HepG2 (cell line): Measurements from ENCODE around the gene POLD3. TPM values are rescaled to one million over a fixed set of nuclear protein-coding genes. Genes with fewer than 3 reads are reported as not detected.
A peak's percentile ranks its signal among the peaks of the same experiment; 100 is the strongest.

Experiments used
- ARID4A ChIP-seq: sonication (generic); formaldehyde crosslinking; IDR thresholded peaks from 2 replicates; pipeline ENCODE4 v1.5.0; 2020; ENCODE audit warnings: mild to moderate bottlenecking, missing genetic modification reagents, borderline replicate concordance
- ATF7 ChIP-seq, 2 experiments: fragments of 450-650 bp in 1 of 2; sonication (generic) in 1 of 2; formaldehyde crosslinking in 1 of 2; IDR thresholded peaks; 2 replicates each; pipeline versions ENCODE4 v1.4.0 to v1.6.1; 2016 to 2020; ENCODE audit warnings: antibody characterized with exemption in 1 of 2, mild to moderate bottlenecking in 1 of 2, missing genetic modification reagents in 1 of 2
- KMT2A ChIP-seq: sonication (generic); formaldehyde crosslinking; IDR thresholded peaks from 2 replicates; pipeline ENCODE4 v1.4.0; 2020; ENCODE audit warnings: missing genetic modification reagents
- NFYB ChIP-seq: sonication (generic); formaldehyde crosslinking; IDR thresholded peaks from 2 replicates; pipeline ENCODE4 v1.4.0; 2020; ENCODE audit warnings: missing genetic modification reagents
- POLR2A ChIP-seq, 2 experiments: IDR thresholded peaks; 2 replicates each; pipeline ENCODE4 v1.6.1; 2011; ENCODE audit warnings: low read depth in 2 of 2, low read length in 2 of 2, mild to moderate bottlenecking in 1 of 2, moderate library complexity in 1 of 2; ENCODE audit not compliant: insufficient read depth in 1 of 2
- PRDM10 ChIP-seq: sonication (generic); formaldehyde crosslinking; IDR thresholded peaks from 2 replicates; pipeline ENCODE4 v1.4.0; 2020; ENCODE audit warnings: low read depth, missing genetic modification reagents
- PRMT3 ChIP-seq: sonication (generic); formaldehyde crosslinking; IDR thresholded peaks from 2 replicates; pipeline ENCODE4 v1.8.1; 2022; ENCODE audit warnings: low read depth, mild to moderate bottlenecking, moderate library complexity, missing genetic modification reagents, borderline replicate concordance
- SNAPC5 ChIP-seq: sonication (generic); formaldehyde crosslinking; IDR thresholded peaks from 2 replicates; pipeline ENCODE4 v1.8.1; 2023; ENCODE audit warnings: mild to moderate bottlenecking, missing genetic modification reagents, borderline replicate concordance
- TP53 ChIP-seq: sonication (generic); formaldehyde crosslinking; conservative IDR thresholded peaks from 2 replicates; pipeline ENCODE4 v1.4.0; 2020; ENCODE audit warnings: missing genetic modification reagents
- YEATS2 ChIP-seq: sonication (generic); formaldehyde crosslinking; IDR thresholded peaks from 2 replicates; pipeline ENCODE4 v1.4.0; 2020; ENCODE audit warnings: missing genetic modification reagents, borderline replicate concordance
- ZMYM4 ChIP-seq: sonication (generic); formaldehyde crosslinking; IDR thresholded peaks from 2 replicates; pipeline ENCODE4 v1.8.1; 2023; ENCODE audit warnings: mild to moderate bottlenecking, missing genetic modification reagents
- ZNF274 ChIP-seq: sonication (generic); formaldehyde crosslinking; IDR thresholded peaks from 2 replicates; pipeline ENCODE4 v1.5.1; 2020; ENCODE audit warnings: mild to moderate bottlenecking, missing genetic modification reagents
- ZNF709 ChIP-seq: sonication (generic); formaldehyde crosslinking; IDR thresholded peaks from 2 replicates; pipeline ENCODE4 v1.5.0; 2020; ENCODE audit warnings: mild to moderate bottlenecking, missing genetic modification reagents
- ZNF879 ChIP-seq: sonication (generic); formaldehyde crosslinking; IDR thresholded peaks from 2 replicates; pipeline ENCODE4 v1.8.1; 2023; ENCODE audit warnings: missing genetic modification reagents
- polyA plus RNA-seq, 8 experiments: library from polyadenylated mRNA; depleted of rRNA in 3 of 8; stranded (reverse) in 7 of 8; unstranded in 1 of 8; fragments of >200 nt; fragmentation: Illumina TruSeq in 4 of 8; extraction: Trizol in 4 of 8; gene quantifications; 2 replicates each; pipeline versions ENCODE4 v1.2.1 to v1.2.3, GENCODE V29; 2011 to 2016; ENCODE audit warnings: low read depth in 4 of 8, missing spikeins in 1 of 8, mixed read lengths in 1 of 8; ENCODE audit not compliant: insufficient read depth in 1 of 8
- total RNA-seq, 5 experiments: library from RNA; depleted of rRNA; stranded (reverse); fragments of >200 nt; fragmentation: Illumina TruSeq; extraction: Trizol; gene quantifications; 2 replicates each; pipeline ENCODE4 v1.2.3, GENCODE V29; 2016; ENCODE audit warnings: low read depth in 1 of 5
- TF ChIP-seq, protein P1 (sequence below): sonication (generic); formaldehyde crosslinking; IDR thresholded peaks from 2 replicates; pipeline ENCODE4 v1.5.1; 2020; ENCODE audit warnings: mild to moderate bottlenecking, missing genetic modification reagents
- TF ChIP-seq, protein P2 (sequence below): sonication (generic); formaldehyde crosslinking; IDR thresholded peaks from 2 replicates; pipeline ENCODE4 v1.5.0; 2020; ENCODE audit warnings: missing genetic modification reagents

Gene POLD3
- total and polyA plus RNA-seq, 2 of the 13 experiments (the other 11 are each of a cell fraction or from before 2014, with no cell fraction given) = 6.3 to 18.9 TPM

- TF ChIP-seq ZNF709 (CRISPR knock-in tag) (no peak), TP53 (no peak), SNAPC5 (CRISPR knock-in tag) (no peak), ZMYM4 (CRISPR knock-in tag) (peak; percentile 81), POLR2A (IDR thresholded peaks at IDR 0.05; ENCODE audit: insufficient read depth in 1 of 2, low read depth in 2 of 2, low read length in 2 of 2) (peak; percentile 56 to 63; a peak in 2 of 4 replicates), ZNF274 (peak; percentile 85), PRDM10 (CRISPR knock-in tag) (peak; percentile 67), ATF7 (IDR thresholded peaks at IDR 0.05) (no peak), ATF7 (CRISPR knock-in tag; IDR thresholded peaks at IDR 0.05) (no peak), ZNF879 (CRISPR knock-in tag) (no peak), KMT2A (peak; percentile 85), YEATS2 (peak; percentile 96), NFYB (peak; percentile 36; the same call in 1 of the 2 replicates), ARID4A (CRISPR knock-in tag) (peak; percentile 97), PRMT3 (no peak)
- TF ChIP-seq, protein P1, sequence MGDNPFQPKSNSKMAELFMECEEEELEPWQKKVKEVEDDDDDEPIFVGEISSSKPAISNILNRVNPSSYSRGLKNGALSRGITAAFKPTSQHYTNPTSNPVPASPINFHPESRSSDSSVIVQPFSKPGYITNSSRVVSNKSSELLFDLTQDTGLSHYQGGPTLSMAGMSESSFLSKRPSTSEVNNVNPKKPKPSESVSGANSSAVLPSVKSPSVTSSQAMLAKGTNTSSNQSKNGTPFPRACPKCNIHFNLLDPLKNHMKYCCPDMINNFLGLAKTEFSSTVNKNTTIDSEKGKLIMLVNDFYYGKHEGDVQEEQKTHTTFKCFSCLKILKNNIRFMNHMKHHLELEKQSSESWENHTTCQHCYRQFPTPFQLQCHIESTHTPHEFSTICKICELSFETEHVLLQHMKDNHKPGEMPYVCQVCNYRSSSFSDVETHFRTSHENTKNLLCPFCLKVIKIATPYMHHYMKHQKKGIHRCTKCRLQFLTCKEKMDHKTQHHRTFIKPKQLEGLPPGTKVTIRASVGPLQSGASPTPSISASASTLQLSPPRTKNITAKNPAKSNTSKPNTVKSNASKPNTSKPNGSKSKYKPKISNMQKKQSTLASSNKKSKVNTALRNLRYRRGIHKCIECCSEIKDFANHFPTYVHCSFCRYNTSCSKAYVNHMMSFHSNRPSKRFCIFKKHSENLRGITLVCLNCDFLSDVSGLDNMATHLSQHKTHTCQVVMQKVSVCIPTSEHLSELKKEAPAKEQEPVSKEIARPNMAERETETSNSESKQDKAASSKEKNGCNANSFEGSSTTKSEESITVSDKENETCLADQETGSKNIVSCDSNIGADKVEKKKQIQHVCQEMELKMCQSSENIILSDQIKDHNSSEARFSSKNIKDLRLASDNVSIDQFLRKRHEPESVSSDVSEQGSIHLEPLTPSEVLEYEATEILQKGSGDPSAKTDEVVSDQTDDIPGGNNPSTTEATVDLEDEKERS = 0 out of 2 replicates have a peak, but pooled peaks have one; percentile 16
- TF ChIP-seq, protein P2, sequence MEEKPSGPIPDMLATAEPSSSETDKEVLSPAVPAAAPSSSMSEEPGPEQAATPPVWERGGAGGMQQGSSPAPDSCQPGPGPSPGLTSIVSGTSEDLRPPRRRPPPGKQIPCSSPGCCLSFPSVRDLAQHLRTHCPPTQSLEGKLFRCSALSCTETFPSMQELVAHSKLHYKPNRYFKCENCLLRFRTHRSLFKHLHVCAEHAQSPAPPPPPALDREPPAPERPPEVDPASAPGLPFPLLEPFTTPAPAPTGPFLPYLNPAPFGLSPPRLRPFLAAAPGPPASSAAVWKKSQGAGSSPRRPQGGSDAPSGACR (CRISPR knock-in tag) = no peak
Measured at GRCh38 chr11:74592441-74593362, at the start of gene POLD3 (continued).
